MM.1S (cell line): Measurements from ENCODE around the gene SCGN.

Experiments
- DNase-seq: peaks from one replicate; pipeline ENCODE4 v3.0.0-alpha.2; 2015
- H2AFZ ChIP-seq: fragments of 300-600 bp; sonication (generic); 2 replicates; pipeline ENCODE4 v1.6.0; 2016; ENCODE audit warnings: antibody characterized with exemption, low read length
- H3F3A ChIP-seq: fragments of 300-600 bp; sonication (generic); 2 replicates; pipeline ENCODE4 v1.6.1; 2016; ENCODE audit warnings: mild to moderate bottlenecking, antibody characterized with exemption, low read length, moderate library complexity, mixed read lengths; ENCODE audit not compliant: insufficient read depth
- H3K27ac ChIP-seq: fragments of 300-600 bp; sonication (generic); 2 replicates; pipeline ENCODE4 v1.5.1; 2016; ENCODE audit warnings: mild to moderate bottlenecking, low read length
- H3K27me3 ChIP-seq: fragments of 300-600 bp; sonication (generic); replicated peaks from 2 replicates; pipeline ENCODE4 v1.6.0; 2016; ENCODE audit warnings: low read length; ENCODE audit not compliant: insufficient read depth
- H3K36me3 ChIP-seq: fragments of 300-600 bp; sonication (generic); replicated peaks from 2 replicates; pipeline ENCODE4 v1.6.1; 2016; ENCODE audit warnings: mild to moderate bottlenecking, low read length, mixed read lengths; ENCODE audit not compliant: insufficient read depth
- H3K4me1 ChIP-seq: fragments of 300-600 bp; sonication (generic); 2 replicates; pipeline ENCODE4 v1.6.1; 2016; ENCODE audit warnings: low read length, mixed read lengths
- H3K4me2 ChIP-seq: fragments of 300-600 bp; sonication (generic); 2 replicates; pipeline ENCODE4 v1.6.0; 2016; ENCODE audit warnings: low read depth, low read length
- H3K4me3 ChIP-seq: fragments of 300-600 bp; sonication (generic); 2 replicates; pipeline ENCODE4 v1.5.1; 2016; ENCODE audit warnings: low read length, mixed read lengths
- H3K79me2 ChIP-seq: fragments of 300-600 bp; sonication (generic); 2 replicates; pipeline ENCODE4 v1.6.1; 2016; ENCODE audit warnings: mixed run types, low read length, mixed read lengths
- H3K9ac ChIP-seq: fragments of 300-600 bp; sonication (generic); 2 replicates; pipeline ENCODE4 v1.6.1; 2016; ENCODE audit warnings: low read length, mixed read lengths
- H3K9me2 ChIP-seq: fragments of 300-600 bp; sonication (generic); replicated peaks from 2 replicates; pipeline ENCODE4 v1.6.1; 2016; ENCODE audit warnings: mild to moderate bottlenecking, low read length, mixed read lengths; ENCODE audit not compliant: insufficient read depth
- H3K9me3 ChIP-seq: fragments of 300-600 bp; sonication (generic); replicated peaks from 2 replicates; pipeline ENCODE4 v1.6.1; 2016; ENCODE audit warnings: mild to moderate bottlenecking, low read length, mixed read lengths; ENCODE audit not compliant: insufficient read depth
- H4K20me1 ChIP-seq: fragments of 300-600 bp; sonication (generic); 2 replicates; pipeline ENCODE4 v1.6.1; 2016; ENCODE audit warnings: mild to moderate bottlenecking, low read length, moderate library complexity, mixed read lengths; ENCODE audit not compliant: insufficient read depth
- CTCF ChIP-seq: fragments of 300-600 bp; sonication (generic); IDR thresholded peaks from 2 replicates; pipeline ENCODE4 v1.5.1; 2016; ENCODE audit warnings: antibody characterized with exemption, low read length, mixed read lengths
- EZH2 ChIP-seq: fragments of 300-600 bp; sonication (generic); optimal IDR thresholded peaks from 2 replicates; pipeline ENCODE3; 2017; ENCODE audit warnings: low read depth, mild to moderate bottlenecking, antibody characterized with exemption, low read length, mixed read lengths
- EZH2phosphoT487 ChIP-seq: fragments of 300-600 bp; sonication (generic); IDR thresholded peaks from 2 replicates; pipeline ENCODE4 v1.6.1; 2018; ENCODE audit warnings: antibody characterized with exemption, low read length

SCGN gene

DNA sequence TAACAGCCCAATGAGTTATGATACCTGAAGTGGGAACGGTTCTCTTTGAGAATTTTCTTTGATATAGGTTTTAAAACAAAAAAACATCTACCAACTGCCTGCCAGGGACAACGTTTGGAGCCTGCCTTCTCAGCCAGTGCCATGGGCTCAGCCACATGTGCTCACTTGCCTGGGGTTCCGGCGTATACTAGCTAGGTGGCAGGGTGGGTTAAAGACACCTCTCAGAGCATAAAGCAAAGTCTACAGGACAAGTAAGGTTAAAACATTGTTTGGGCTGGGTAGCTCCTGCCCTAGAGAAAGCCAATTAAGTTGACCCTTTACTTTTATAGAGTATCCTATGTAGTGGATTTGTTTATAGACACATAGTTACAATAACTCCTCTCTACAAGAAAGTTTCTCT, 38.0 kb upstream of the SCGN start:
- Histone ChIP-seq H3K9me2 (no peaks in the 10 kb centered on the region), H3K27me3 (no peaks in the 10 kb centered on the region), H3F3A (no peaks in the 10 kb centered on the region), H3K4me1 (no peaks in the 10 kb centered on the region), H3K36me3 (no peaks in the 10 kb centered on the region), H3K9ac (no peak overlapping the region), H4K20me1 (no peaks in the 10 kb centered on the region), H3K4me2 (no peak overlapping the region), H3K27ac (no peak overlapping the region), H3K9me3 (no peaks in the 10 kb centered on the region), H3K4me3 (no peak overlapping the region), H3K79me2 (no peaks in the 10 kb centered on the region), H2AFZ (no peak overlapping the region)
- TF ChIP-seq EZH2: no peak
- TF ChIP-seq EZH2phosphoT487: no peak
- TF ChIP-seq CTCF: no peak
- DNase-seq: no peak

DNA sequence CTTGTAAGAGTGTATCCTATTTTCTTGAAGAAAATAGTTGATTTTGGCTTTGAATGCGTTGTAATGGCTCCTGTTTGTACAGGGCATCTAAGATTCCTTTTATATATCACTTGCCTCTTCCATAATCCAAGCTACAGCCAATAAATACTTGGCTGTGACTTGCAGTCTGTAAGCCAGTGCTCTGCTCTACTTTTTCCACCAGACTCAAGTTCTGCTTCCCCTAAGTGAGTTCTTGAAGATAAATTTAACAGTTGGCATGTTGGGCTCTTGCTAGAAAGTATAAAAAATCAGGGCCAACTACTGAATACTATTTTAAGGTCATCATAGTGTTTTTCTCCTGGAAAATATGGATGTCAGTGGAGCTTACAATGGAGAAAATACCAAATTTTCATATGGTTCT, 36.5 kb upstream of the SCGN start:
- H3F3A ChIP-seq: no peaks in the 10 kb centered on the region
- H3K36me3 ChIP-seq: no peaks in the 10 kb centered on the region
- no peak overlapping the region for H3K4me3 ChIP-seq
- TF ChIP-seq CTCF (no peak), EZH2 (no peak), EZH2phosphoT487 (no peak)
- no peak overlapping the region for H3K27ac ChIP-seq
- H3K9me2 ChIP-seq: no peaks in the 10 kb centered on the region
- no peaks in the 10 kb centered on the region for H3K4me1 ChIP-seq
- no peak overlapping the region for H3K9ac ChIP-seq
- H3K27me3 ChIP-seq: no peaks in the 10 kb centered on the region
- no peak overlapping the region for H3K4me2 ChIP-seq
- DNase-seq: no peak
- no peaks in the 10 kb centered on the region for H4K20me1 ChIP-seq
- H3K9me3 ChIP-seq: no peaks in the 10 kb centered on the region
- H3K79me2 ChIP-seq: no peaks in the 10 kb centered on the region
- H2AFZ ChIP-seq: no peak overlapping the region

GRCh38 chr6:25617997-25618396, 34.0 kb upstream of the SCGN start:
- H3K79me2 ChIP-seq: no peaks in the 10 kb centered on the region
- no peak overlapping the region for H3K9ac ChIP-seq
- no peaks in the 10 kb centered on the region for H3K9me3 ChIP-seq
- H3K4me1 ChIP-seq: no peaks in the 10 kb centered on the region
- H3F3A ChIP-seq: no peaks in the 10 kb centered on the region
- H4K20me1 ChIP-seq: no peaks in the 10 kb centered on the region
- no peak overlapping the region for H2AFZ ChIP-seq
- no peaks in the 10 kb centered on the region for H3K27me3 ChIP-seq
- H3K4me2 ChIP-seq: no peak overlapping the region
- no peak overlapping the region for H3K27ac ChIP-seq
- no peak for DNase-seq
- H3K9me2 ChIP-seq: no peaks in the 10 kb centered on the region
- H3K36me3 ChIP-seq: no peaks in the 10 kb centered on the region
- TF ChIP-seq EZH2phosphoT487 (no peak), EZH2 (no peak), CTCF (no peak)
- H3K4me3 ChIP-seq: no peak overlapping the region

GRCh38 chr6:25619217-25619616, 32.8 kb upstream of the SCGN start:
- no peak for TF ChIP-seq CTCF
- TF ChIP-seq EZH2: no peak
- no peak for TF ChIP-seq EZH2phosphoT487
- H3K27me3 ChIP-seq: no peaks in the 10 kb centered on the region
- H3F3A ChIP-seq: no peaks in the 10 kb centered on the region
- H3K9ac ChIP-seq: no peak overlapping the region
- no peak overlapping the region for H3K4me3 ChIP-seq
- H2AFZ ChIP-seq: no peak overlapping the region
- H3K9me3 ChIP-seq: no peaks in the 10 kb centered on the region
- no peaks in the 10 kb centered on the region for H3K79me2 ChIP-seq
- no peak overlapping the region for H3K4me2 ChIP-seq
- H3K36me3 ChIP-seq: no peaks in the 10 kb centered on the region
- no peak for DNase-seq
- no peaks in the 10 kb centered on the region for H4K20me1 ChIP-seq
- H3K9me2 ChIP-seq: no peaks in the 10 kb centered on the region
- H3K4me1 ChIP-seq: no peaks in the 10 kb centered on the region
- H3K27ac ChIP-seq: no peak overlapping the region
